Stimulated activated CD8-positive, alpha-beta memory T cell treated with anti-CD3 and anti-CD28 coated beads, Interleukin-15, amount 100 ng/mL, for 4 hours (primary cell): ENCODE measurements around the gene LY6G5B.
"Not testable (repeated sequence)": the region's sequence is repeated elsewhere in the genome, so short reads cannot be mapped to it uniquely, and the experiment has no call there.

ENCODE experiments used
- DNase-seq, 2 donors: peaks; one replicate each; pipeline ENCODE4 v3.0.0-alpha.2; 2020; ENCODE audit warnings: low read depth in 2 of 2

LY6G5B gene

DNA sequence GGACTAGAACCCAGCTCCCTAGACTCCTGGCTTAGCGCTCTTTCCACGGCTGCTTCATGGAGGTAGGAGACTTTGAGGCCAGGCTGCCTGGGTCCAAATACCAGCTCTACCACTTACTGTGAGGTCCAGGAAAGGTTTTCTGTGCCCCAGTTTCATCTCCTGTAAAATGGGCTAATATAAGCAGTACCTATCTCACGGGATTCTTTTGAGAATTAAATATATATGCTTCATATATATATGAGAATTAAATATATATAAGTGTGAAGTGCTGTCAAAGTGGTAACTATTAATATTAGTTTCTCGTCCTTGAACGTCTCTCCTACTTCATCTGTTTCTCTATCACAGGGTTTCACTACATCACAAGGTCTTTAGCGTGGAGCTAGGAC lies 21.3 kb downstream of the LY6G5B start:
- no peak for DNase-seq

DNA sequence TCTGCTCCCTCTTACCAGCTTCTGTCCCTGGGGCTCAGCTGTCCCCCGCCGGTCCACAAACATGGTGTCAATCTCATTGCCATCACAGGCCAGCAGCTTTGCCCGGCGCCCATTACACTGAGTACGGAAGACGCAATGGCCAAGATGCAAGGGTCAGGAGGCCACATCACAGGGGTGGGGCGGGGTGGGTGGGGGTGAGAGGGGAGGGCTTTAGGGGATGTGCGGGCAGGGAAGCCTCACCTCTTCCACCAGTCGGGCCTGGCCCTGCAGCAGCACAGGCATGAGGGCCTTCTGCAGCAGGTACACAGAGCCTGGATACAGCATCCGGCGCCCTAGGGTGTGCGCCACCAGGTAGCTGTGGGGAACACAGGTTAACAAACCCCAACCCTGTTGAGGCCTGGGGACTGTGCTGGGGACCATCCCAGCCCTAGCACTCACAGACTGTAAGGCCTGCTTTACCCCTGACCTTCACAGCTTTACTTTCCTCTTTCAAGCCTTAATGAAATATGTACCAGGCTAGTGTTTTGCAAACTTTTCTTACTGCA lies 21.9 kb downstream of the LY6G5B start:
- no peak for DNase-seq

DNA sequence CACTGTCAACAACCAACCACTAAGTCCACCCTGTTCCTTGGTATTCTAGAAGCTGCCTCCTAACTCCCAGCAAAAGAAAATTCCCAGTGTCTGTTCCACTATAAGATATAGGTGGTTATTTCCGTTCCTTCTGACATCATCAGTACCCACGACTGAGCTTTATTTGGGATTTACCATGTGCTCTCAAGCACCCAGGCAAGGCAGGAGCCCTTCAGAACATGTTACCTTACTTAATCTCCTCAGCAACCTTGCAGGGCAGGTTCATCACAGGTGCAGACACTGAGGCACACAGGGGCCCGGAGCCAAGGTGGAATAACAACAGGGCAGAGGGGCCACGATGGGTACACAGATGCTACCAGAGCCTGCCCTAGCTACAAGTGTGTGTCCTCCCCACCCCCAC lies 22.6 kb downstream of the LY6G5B start:
- no peak for DNase-seq

DNA sequence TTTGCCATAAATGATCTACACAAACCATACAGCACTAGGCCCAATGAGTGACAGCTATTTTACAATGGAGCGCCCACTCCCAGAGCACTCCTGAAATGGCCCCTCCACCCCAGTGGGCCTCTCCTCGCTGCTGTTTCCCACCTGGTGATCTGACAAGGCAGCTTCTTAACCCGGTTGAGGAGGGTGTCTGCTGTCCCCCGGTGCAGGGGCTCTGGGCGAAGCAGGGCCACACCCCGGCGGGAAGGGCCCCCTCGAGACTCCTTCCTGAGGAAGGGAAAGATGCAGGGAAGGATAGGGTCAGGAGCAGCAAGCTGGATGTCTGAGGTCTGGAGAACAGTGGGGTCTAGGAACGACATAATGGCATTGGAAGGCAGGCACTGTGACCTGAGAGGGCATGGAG lies 23.1 kb downstream of the LY6G5B start:
- no peak for DNase-seq

DNA sequence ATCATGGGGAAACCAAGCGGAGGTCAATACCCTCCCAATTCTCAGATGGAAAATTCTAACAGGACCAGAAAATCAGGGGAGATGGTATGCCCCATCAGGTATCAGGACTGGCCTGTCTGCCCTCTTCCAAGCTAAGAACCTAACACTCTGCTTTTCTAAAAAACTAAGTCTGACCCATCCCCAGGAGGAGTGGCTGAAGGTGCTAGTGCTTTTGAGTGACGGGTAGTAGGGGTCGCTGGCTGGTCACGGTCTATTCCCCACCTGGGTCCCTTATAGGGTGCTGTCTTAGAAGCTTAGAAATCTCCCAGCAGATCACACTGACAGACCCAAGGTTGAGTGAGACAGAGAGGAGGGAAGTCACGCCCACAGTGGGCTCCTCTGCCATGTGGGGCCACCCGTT lies 23.8 kb downstream of the LY6G5B start:
- no peak for DNase-seq

DNA sequence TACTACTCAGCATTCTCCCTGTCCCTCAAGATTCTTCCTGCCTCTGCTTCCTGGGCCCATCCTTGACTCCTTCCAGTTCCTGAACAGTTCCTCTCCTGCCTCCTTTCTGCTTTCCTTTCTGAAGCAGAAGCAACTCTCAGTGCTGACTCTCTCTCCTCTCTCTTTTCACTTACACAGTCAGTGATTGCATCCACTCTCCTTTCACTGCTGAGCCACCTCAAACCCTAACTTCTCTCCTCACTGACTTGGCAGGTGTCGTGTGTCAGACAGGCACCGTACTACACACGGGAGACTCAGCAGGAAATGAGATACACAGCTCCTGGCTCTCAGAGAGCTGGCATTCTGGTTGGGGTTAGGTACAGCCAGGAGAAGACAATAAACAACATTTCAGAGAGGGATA lies 27.8 kb downstream of the LY6G5B start:
- DNase-seq, result no peak

DNA sequence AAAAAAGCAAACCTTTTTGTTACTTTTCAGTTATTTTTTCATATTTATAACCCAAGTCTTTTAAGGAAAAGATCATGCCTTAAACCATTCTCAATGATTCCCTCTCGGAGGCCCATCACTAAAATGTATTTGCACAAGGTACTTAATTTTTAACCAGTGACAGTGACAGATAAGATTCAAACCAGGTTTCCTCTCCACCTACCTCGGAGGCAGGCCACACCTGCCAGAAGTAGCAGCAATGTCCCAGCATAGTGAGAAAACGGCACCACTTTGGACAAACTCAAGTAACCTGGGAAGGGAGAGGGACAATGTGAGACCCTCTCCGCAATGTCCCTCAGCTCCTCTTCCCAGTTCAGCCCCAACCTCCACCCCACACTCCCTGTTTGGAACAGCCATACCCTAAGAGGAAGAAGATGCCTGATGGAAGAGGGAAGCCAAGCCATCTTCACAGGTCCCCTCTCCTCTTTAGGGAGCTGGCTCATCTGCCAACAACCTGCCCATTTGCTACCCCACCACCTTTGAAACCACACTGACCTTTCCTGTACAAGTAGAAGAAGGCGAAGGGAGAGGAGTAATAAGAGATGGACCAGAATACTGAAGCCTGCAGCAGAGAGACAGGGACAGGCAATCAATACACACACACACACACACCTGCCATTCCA lies 31.1 kb downstream of the LY6G5B start:
- no peak for DNase-seq

DNA sequence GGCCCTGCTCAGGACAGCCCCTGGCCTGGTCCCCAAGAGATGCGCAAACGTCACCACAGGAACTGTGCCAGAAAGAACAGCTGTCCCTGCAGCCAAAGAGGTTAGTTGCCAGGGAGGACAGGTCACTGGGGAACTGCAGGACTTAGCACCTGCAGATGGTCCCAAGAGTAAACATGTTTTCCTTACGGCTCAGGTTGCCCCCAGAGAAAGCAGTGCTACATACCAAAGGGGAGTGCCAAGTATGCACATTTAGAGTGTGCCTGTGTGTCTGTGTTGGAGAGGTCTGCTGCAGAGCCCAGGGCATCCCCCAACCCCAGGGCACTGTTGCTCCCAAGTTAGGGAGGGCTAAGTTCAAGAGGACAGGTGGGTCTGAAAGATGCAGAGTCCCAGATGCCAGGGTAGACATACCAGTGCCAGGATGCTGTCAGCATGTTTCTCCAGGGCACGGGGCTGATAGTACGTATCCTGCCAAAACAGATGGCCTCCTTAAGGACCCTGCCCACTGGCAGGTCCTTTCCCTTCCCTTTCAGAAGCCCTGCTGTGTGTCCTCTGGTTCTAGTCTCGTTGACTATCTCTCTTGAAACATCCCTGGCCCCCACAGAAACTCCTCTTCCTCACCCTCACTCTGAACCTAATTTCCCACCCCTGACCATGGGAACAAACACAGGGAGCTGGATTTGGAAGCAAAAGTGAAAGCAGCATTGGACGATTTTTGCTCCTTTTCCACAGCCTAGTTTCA lies 32.1 kb downstream of the LY6G5B start:
- DNase-seq, result no peak

DNA sequence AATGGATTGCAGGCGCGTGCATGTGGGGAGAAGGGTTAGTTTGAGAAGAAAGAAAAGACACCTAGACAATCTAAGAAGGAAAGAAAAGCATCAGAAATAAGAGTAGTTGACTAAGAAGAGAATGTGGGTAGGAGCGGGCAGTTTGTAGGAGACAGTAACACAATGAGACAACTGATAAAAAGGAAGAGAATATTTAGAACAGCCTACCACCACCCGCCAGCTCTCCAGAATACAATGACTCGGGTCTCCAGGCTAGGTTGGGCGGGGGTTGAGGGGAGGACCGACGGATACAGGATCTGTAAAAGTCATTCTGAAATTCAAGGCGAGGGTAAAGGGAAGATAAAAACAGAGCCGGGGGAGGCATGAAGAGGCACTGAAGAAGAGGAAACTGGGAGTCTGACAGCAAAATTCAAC lies 32.6 kb downstream of the LY6G5B start:
- DNase-seq, result no peak

DNA sequence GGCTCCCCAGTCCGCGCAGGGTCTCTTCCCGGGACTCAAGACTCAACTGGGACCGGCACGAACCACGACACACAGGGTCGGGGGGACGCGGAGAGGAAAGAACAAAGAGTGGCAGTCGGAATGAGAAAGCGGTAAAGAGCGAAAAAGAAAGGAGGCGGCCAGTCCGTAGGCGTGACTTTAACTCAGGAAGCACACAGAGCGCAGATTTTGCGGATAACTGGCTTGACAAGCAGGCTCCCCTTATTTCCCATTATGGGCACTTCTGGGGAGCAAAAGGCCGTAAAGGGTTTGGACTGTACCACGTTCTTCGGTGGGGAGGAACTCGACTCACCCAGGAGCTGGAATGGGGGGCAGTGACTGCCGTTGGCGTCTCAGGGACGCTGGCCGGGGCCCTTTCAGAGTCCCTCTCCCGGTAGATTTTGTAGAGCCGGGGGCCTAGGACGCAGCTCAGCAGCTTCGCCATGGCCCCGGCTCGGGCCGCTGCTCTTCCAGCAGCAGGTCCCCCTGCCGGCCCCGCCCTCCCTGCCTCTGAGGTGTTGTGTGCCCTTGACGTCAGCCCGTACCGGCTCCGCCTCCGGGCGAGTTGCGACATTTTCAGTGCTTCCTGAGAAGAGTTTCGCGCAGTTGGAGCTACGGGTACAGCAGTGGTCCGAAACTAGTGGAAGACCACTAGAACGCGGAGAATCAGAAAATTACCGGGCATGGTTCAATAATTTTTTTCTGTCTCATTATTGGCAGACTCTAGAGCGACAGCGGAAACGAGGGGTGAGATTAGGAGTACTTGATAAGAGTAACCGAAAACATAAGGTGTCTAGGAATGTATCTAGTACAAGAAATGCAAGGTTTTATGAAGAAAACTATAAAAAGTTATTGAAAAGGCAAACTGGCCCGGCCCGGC lies 33.3 kb downstream of the LY6G5B start, which contains the start of gene ABHD16A:
TSS of gene ABHD16A (minus strand) at position 506 of the 898 bp plus-strand sequence. CDS start at position 463, 43 bp downstream.
- peak; percentile 93 for DNase-seq

DNA sequence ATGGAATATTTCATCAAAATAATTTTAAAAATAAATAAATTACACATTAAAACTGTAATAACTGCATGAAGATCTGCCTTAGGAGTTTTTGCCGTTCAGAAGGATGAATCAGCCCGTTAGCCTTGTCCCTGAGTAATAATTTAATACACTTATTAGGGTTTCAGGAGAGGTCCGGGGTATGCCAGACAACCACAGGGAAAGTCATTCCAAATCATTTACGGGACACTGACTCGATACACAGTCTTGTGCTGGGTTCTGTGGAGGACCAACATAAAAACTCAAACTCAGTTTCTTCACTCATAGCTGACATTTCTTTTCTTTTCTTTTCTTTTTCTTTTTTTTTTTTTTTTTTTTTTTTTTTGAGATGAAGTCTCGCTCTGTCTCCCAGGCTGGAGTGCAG lies 36.2 kb downstream of the LY6G5B start:
- no peak for DNase-seq

DNA sequence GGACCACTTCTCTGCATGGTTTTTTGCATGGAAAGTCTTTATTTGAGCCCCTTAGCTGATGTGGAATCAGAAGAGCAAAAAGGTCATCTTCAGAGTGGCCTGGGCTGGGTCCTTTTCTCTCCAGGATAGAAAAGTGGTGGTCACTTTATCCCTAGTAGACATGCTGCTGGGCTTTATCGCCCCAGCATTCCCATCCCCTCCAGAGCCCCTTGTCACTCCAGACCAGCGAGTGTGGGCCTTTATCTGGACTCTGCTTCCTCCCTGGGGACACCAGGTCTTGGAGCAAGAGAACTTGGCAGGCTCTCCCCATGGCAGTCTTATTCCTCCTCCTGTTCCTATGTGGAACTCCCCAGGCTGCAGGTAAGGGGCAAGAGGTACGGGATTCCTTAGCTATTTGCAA lies 36.8 kb downstream of the LY6G5B start, which contains the start of gene LY6G6F:
TSS of gene LY6G6F (plus strand) at position 268 of the 400 bp plus-strand sequence. CDS start at position 309, 41 bp downstream.
- DNase-seq, result no peak

DNA sequence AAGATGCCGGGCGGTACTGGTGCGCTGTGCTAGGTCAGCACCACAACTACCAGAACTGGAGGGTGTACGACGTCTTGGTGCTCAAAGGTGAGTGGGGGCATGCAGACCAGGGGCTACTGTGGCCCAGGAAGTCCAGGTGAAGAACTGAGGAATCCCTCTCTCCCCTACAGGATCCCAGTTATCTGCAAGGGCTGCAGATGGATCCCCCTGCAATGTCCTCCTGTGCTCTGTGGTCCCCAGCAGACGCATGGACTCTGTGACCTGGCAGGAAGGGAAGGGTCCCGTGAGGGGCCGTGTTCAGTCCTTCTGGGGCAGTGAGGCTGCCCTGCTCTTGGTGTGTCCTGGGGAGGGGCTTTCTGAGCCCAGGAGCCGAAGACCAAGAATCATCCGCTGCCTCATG lies 37.9 kb downstream of the LY6G5B start:
- DNase-seq, result no peak

DNA sequence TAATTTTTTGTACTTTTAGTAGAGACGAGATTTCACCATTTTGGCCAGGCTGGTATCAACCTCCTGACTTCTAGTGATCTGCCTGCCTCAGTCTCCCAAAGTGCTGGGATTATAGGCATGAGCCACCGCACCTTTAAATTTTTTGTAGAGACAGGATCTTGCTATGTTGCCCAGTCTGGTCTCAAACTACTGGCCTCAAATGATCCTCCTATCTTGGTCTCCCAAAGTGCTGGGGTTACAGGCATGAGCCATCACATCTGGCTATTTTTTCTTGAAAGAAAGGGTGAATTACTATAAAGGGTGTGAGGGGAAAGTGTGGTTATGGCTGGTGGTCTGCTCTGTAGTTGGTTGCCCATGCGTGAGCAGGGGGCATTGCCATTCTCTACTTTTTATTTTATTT lies 38.4 kb downstream of the LY6G5B start:
- DNase-seq, result no peak

DNA sequence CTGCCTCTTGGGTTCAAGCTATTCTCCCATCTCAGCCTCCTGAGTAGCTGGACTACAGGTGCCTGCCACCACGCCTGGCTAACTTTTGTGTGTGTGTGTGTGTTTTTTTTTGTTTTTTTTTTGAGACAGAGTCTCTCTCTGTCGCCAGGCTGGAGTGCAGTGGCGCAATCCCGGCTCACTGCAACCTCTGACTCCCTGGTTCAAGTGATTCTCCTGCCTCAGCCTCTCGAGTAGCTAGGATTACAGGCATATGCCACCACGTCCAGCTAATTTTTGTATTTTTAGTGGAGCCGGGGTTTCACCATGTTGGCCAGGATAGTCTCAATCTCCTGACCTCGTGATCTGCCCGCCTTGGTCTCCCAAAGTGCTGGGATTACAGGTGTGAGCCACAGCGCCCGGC lies 39.4 kb downstream of the LY6G5B start:
- not testable (repeated sequence) for DNase-seq

DNA sequence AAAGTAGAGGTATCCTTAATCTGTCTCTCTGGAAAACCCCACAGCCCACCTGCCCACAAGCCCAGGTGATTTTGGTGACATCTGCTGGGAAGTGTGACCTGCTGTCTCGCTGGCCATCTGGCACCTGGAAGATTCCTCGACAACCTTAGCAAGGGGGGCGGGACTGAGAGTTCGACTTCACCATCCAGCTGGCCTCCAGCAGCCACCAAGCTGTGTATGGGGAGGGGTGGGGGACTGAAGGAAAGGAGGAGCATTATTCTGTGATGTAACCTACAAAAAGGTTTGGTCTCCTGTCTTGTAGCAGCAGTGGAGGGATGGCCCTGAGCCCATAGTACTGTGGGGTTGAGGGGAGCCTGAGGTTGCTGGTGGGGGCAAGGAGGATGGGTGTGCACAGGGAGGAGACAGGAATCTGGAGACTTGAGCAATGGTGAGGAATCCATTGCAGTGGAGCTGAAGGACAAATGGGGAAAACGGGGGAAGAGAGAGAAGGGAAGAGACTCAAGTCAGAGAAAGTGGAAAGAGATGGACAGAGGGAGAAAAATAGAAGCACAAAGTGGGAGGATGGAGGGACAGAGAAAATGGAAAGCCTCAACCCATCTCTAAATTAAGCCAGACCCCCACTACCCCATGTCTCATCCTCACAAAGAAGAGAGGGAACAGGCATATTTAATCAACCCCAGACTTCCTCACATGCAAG lies 40.9 kb downstream of the LY6G5B start:
- no peak for DNase-seq

DNA sequence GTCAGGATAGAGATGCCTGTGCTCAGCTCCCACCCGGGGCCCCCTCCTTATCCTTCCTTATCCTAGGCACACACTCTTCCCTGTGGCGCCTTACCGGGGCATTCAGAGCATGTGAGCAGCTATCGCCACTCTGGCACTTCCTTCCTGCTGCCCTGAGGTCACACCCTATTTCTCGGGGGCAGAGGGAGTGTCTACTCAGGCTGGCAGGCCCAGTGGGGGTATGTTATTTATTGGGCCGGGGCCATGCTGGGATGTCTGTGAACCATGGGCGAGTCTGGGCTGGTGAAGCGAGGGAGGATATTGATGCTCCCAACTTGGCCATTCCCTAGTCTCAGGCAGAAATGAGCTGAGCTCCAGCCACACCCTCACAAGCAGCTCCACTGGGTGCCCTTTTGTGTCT lies 41.5 kb downstream of the LY6G5B start:
- DNase-seq, result no peak

DNA sequence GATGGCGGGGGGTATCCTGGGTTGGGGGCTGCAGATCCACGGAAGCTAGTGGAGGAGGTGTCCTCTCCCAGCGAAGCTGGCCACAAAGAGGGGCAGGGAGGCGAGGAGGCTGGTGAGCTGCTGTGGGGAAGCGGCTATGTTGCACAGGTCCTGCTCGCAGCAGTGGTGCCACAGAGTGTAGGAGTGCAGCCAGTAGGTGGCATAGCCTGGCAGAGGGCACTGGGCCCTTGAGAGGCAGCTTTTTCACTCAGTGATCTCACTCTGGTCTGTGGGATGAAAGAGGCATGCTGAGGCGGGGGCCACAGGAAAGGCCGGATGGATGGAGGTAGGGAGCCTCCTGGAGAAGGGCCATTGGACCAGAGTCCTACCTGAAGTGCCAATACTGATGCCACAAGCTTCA lies 42.5 kb downstream of the LY6G5B start:
- no peak for DNase-seq

DNA sequence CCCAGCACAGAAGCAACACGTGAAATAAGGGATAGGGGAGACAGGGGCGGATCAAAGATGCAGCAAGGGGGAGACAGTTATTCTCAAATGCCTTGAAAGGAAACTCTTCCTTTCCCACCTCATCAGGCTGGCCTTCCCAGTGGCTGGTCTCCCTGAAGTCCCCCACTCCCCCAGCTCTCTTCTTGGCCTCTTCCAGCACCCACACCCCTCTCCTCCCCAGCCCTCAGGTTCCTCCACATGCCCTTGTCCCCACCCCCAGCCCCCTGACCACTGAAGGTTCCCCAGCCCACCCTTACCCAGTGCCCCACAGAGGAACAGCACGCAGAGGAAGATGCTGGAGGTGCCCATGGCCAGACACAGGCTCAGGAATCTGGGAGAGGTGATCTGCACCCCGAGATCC lies 43.7 kb downstream of the LY6G5B start:
- DNase-seq, result no peak

DNA sequence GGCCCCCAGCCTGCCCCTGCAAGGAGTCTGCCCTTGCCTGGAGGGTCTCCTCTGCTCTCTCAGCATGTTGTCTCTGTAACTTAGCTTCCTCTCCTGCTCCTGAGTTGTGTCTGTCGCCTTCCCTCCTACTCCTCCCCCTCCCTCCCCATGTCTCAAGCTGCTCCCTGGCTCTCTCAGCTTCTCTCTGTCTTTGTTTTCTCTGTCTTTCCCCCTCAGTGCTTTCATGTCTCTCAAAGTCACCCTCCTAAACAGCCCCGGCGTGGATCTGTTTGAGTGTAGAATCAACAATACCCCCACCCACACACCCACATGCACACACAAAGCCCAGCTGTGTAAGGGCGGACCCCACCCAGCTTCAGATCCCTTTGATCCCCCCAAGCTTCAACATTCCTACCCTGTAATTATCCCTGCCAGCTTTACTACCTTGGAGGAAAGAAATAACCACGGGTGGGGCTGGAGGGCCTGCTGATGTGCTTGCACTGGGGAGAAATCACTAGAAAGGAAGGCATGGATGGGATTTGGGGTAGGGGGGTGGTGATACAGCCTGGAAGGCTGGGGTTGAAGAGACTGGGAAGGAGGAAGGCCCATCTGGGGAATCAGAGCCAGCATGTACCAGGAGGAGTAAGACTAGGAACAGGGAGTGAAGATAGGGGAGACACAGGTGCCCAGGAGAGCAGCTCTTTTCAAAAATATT lies 44.4 kb downstream of the LY6G5B start:
- DNase-seq, result no peak
